ENCODE results near the gene COA6.
"Not testable (repeated sequence)": the region's sequence is repeated elsewhere in the genome, so short reads cannot be mapped to it uniquely, and the experiment has no call there.

GRCh38 chr1:234399515-234399914 is 26.3 kb downstream of the COA6 start:
- not testable (repeated sequence) for TF ChIP-seq CTCF (IDR thresholded peaks at IDR 0.05); POLR2A (IDR thresholded peaks at IDR 0.05; ENCODE audit: low read depth); EP300 (IDR thresholded peaks at IDR 0.05); POLR2AphosphoS5 (IDR thresholded peaks at IDR 0.05)

Data from esophagus muscularis mucosa (tissue), 4 donors.